Measurements from ENCODE around the gene USP5. TPM values are rescaled to one million over a fixed set of nuclear protein-coding genes. Genes with fewer than 3 reads are reported as not detected.

Gene USP5
- total and polyA plus RNA-seq, 2 donors (not counting 3 experiments of a cell fraction or from before 2014, with no cell fraction given): 68.9 to 135 TPM

DNA sequence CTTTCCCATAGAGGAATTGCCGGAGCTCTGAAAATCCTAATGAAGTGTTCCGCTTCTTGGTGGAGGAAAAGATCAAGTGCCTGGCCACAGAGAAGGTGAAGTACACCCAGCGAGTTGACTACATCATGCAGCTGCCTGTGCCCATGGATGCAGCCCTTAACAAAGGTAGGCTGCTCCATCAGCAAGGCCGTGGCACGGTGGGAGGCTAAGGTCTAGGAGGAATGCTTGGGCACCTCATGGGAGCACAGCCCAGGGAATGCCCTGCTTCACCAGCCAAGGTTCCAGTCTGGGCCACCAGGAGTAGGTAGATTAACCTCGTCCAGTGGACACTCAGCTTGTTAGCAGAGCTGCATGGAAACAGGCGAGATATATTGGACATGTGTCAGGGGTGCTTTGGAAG is 9.0 kb downstream of the USP5 start:
- ChIA-PET POLR2A (no interaction called here), CTCF (interaction anchor here (1.0 to 1.9 kb wide), 3 partner anchors 8 to 11 kb away, joined by 4 to 7 read pairs (median 5); partner anchors contain the start of gene SPSB2)
- Histone ChIP-seq H3K27me3 (ENCODE audit: control insufficient read depth in 2 of 2, insufficient read depth in 2 of 2, low read length in 2 of 2) (no peaks in the 10 kb centered on the region), H3K9me3 (replicated peaks; ENCODE audit: control insufficient read depth, insufficient read depth, low read length) (no peaks in the 10 kb centered on the region), H3K9me1 (replicated peaks; ENCODE audit: control insufficient read depth, extremely low read depth, insufficient read depth, low read length) (no peaks in the 10 kb centered on the region), H3K36me3 (ENCODE audit: control insufficient read depth in 2 of 2, extremely low read depth in 1 of 2, insufficient read depth in 2 of 2, low read length in 2 of 2) (peaks cover 15 to 69% of the 10 kb centered on the region in 2 experiments), H3K4me3 (replicated peaks in 1 of 3; ENCODE audit: insufficient read depth in 1 of 3, low read depth in 1 of 3, low read length in 3 of 3) (no peak overlapping the region), H3K9ac (replicated peaks; ENCODE audit: extremely low read depth, insufficient read depth, low read length) (no peak overlapping the region), H4K20me1 (replicated peaks; ENCODE audit: control insufficient read depth, extremely low read depth, insufficient read depth, low read length) (no peaks in the 10 kb centered on the region), H3K4me1 (ENCODE audit: control insufficient read depth, extremely low read depth, insufficient read depth, low read length) (no peaks in the 10 kb centered on the region), H3K4me2 (ENCODE audit: insufficient read depth, low read length) (no peak overlapping the region), H2AFZ (ENCODE audit: low read depth, low read length) (no peak overlapping the region), H3K27ac (ENCODE audit: insufficient read depth, low read depth, low read length) (no peak overlapping the region), H3K79me2 (ENCODE audit: control insufficient read depth, insufficient read depth, low read length) (no peaks in the 10 kb centered on the region)
- dilution Hi-C loops (cut with MboI; ENCODE audit: extremely low pct_ligation_motif_present, low sequenced_read_pairs): no loop called here
- FAIRE-seq (no peak), DNase-seq (ENCODE audit: low read depth, low spot score) (no peak)
- TF ChIP-seq MYC (IDR thresholded peaks at IDR 0.05; ENCODE audit: low read depth, low read length) (no peak), FOS (IDR thresholded peaks at IDR 0.05; ENCODE audit: borderline replicate concordance, insufficient read depth, low read length) (no peak), POLR2AphosphoS5 (IDR thresholded peaks at IDR 0.05; ENCODE audit: insufficient read depth, low read depth, low read length) (no peak), EZH2 (IDR thresholded peaks at IDR 0.05; ENCODE audit: borderline replicate concordance, low read depth, low read length, severe bottlenecking) (no peak), GATA2 (IDR thresholded peaks at IDR 0.05; ENCODE audit: insufficient read depth, insufficient read length, low read depth, low read length) (no peak), JUN (IDR thresholded peaks at IDR 0.05; ENCODE audit: borderline replicate concordance, insufficient read depth, insufficient read length, low read depth) (no peak), POLR2A (IDR thresholded peaks at IDR 0.05; ENCODE audit: low read depth, low read length) (no peak)
- TF ChIP-seq, protein P1, sequence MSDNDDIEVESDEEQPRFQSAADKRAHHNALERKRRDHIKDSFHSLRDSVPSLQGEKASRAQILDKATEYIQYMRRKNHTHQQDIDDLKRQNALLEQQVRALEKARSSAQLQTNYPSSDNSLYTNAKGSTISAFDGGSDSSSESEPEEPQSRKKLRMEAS (IDR thresholded peaks at IDR 0.05; ENCODE audit: insufficient read depth, insufficient read length): no peak
- TF ChIP-seq, protein P2, sequence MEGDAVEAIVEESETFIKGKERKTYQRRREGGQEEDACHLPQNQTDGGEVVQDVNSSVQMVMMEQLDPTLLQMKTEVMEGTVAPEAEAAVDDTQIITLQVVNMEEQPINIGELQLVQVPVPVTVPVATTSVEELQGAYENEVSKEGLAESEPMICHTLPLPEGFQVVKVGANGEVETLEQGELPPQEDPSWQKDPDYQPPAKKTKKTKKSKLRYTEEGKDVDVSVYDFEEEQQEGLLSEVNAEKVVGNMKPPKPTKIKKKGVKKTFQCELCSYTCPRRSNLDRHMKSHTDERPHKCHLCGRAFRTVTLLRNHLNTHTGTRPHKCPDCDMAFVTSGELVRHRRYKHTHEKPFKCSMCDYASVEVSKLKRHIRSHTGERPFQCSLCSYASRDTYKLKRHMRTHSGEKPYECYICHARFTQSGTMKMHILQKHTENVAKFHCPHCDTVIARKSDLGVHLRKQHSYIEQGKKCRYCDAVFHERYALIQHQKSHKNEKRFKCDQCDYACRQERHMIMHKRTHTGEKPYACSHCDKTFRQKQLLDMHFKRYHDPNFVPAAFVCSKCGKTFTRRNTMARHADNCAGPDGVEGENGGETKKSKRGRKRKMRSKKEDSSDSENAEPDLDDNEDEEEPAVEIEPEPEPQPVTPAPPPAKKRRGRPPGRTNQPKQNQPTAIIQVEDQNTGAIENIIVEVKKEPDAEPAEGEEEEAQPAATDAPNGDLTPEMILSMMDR (IDR thresholded peaks at IDR 0.05; ENCODE audit: extremely low read depth in 1 of 2, insufficient read depth in 1 of 2, low read depth in 1 of 2, low read length in 2 of 2): no peak
- BruUV-seq (replicated peaks): no TSS peak
- intact Hi-C loops (cut with micrococcal nuclease): no loop called here
